Left renal pelvis (tissue), 4 donors: ENCODE results near the gene ADAM19. TPM values are rescaled to one million over a fixed set of nuclear protein-coding genes. Genes with fewer than 3 reads are reported as not detected.
"Not testable (repeated sequence)": the region's sequence is repeated elsewhere in the genome, so short reads cannot be mapped to it uniquely, and the experiment has no call there.

Experiments
- DNase-seq, 4 donors: peaks; one replicate each; pipeline ENCODE4 v3.0.0-alpha.2; 2013; ENCODE audit warnings: low read depth in 4 of 4, low spot score in 3 of 4
- polyA plus RNA-seq, 4 donors: library from polyadenylated mRNA; unstranded; fragments of 120-200 nt; gene quantifications; one replicate each; pipeline ENCODE4 v1.2.1, GENCODE V29; 2013; ENCODE audit not compliant: insufficient read length in 4 of 4

Gene ADAM19
- polyA plus RNA-seq, 4 donors: 8.7 to 21.3 (median 9.3) TPM

DNA sequence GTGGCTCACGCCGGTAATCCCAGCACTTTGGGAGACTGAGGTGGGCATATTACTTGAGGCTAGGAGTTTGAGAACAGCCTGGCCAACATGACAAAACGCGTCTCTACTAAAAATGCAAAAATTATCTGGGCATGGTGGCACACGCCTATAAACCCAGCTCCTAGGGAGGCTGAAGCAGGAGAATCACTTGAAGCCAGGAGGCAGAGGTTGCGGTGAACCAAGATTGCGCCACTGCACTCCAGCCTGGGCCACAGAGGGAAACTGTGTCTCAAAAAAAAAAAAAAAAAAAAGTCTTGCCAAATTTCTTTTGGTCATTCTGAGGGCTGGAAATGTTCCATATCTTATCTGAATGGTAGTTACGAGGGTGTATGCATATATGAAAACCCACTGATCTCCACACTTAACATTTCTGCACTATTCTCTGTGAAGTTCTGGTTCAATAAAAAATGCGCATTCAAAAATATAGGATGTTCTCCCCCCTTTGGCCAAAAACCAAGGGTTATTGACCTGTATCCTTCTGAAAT is 129.1 kb downstream of the ADAM19 start:
- no peak for DNase-seq

- DNase-seq: no peak
These were observed 129.7 kb downstream of the ADAM19 start for GRCh38 chr5:157445745-157446411.

- DNase-seq: no peak
These were observed 131.4 kb downstream of the ADAM19 start for GRCh38 chr5:157444224-157444623.

GRCh38 chr5:157443041-157443549 is 132.5 kb downstream of the ADAM19 start:
- DNase-seq: no peak

GRCh38 chr5:157434096-157434495 is 141.5 kb downstream of the ADAM19 start:
- DNase-seq: no peak

DNA sequence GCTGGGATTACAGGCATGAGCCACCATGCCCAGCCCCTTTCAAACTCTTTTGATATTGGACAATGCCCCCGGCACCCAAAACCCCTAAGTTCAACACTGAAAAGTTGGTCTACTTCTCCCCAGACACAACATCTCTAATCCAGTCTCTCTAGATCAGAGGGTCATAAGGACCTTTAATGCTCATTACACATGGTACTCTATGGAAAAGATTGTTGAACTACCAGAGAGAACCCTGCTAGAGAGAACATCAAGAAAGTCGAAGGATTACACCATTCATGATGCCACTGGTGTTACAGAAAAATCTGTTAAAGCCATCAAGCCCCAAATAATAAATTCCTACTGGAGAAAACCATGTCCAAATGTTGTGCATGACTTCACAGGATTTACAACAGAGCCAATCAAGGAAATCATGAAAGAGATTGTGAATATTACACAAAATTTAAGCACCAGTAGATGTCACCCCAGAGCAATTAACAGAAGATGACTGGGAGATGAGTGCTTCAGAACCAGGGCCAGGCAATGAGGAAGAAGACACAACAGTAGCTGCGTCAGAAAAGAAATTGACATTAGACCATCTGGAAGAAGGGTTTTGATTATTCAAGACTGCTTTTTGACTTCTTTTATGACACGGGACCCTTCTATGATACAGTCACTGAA is 143.9 kb downstream of the ADAM19 start:
- DNase-seq: peak in 1 of 4 donors; percentile 18

GRCh38 chr5:157429920-157430319 is 145.7 kb downstream of the ADAM19 start:
- not testable (repeated sequence) for DNase-seq

Other genes with a start within 250 kb of the ADAM19 start
- 1 to 10 TPM in 1 of 4 donors, under 1 TPM in 3; 0.07 to 1.8 (median 0.54) TPM for gene NIPAL4, start 115.6 kb downstream of the ADAM19 start, polyA plus RNA-seq
- under 1 TPM; 0.30 to 0.76 (median 0.56) TPM for gene SOX30, start 76.7 kb upstream of the ADAM19 start, polyA plus RNA-seq
- gene C5orf52, start 95.8 kb upstream of the ADAM19 start, polyA plus RNA-seq: not detected
- 10 to 100 TPM; 22.6 to 28.0 (median 26.3) TPM for gene THG1L, start 155.6 kb upstream of the ADAM19 start, polyA plus RNA-seq
- gene LSM11, start 167.9 kb upstream of the ADAM19 start, polyA plus RNA-seq: 1 to 10 TPM; 6.6 to 8.8 (median 8.1) TPM